Measurements from ENCODE around the gene SLC7A11.

The SLC7A11 gene

DNA sequence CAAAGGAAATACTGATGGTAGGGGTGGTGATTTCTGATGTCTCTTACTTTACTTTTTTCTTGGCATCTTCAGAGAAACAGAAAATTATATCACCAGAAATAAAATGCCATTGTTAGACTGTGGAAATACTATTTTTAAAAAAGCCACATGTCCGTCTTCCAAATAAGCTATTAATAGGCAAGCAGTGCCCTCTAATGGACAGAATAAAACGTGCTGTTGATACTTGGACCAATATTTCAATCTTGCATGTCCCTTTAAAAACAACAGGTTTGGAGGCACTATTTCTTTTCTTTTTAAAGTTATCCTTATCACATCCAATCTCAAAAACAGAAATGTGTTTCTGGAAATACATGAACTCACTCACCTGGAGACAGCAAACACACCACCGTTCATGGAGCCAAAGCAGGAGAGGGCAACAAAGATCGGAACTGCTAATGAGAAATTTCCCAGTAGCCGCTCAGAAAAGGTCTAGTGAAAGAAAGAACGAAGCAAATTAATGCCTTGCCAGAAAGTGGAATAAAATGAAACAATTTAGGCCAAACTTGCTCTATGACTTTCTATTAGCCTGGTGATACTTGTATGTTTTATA is 59.2 kb downstream of the SLC7A11 start:
- Histone ChIP-seq H3K27ac (replicated peaks) (no peak overlapping the region), H3K4me3 (replicated peaks; ENCODE audit: insufficient read depth, low read length) (no peak overlapping the region), H3K27me3 (ENCODE audit: insufficient read depth, poor library complexity, severe bottlenecking) (no peaks in the 10 kb centered on the region)
- no peak for TF ChIP-seq SPI1 (IDR thresholded peaks at IDR 0.05; ENCODE audit: borderline replicate concordance, low read depth)
- TF ChIP-seq, protein P1, sequence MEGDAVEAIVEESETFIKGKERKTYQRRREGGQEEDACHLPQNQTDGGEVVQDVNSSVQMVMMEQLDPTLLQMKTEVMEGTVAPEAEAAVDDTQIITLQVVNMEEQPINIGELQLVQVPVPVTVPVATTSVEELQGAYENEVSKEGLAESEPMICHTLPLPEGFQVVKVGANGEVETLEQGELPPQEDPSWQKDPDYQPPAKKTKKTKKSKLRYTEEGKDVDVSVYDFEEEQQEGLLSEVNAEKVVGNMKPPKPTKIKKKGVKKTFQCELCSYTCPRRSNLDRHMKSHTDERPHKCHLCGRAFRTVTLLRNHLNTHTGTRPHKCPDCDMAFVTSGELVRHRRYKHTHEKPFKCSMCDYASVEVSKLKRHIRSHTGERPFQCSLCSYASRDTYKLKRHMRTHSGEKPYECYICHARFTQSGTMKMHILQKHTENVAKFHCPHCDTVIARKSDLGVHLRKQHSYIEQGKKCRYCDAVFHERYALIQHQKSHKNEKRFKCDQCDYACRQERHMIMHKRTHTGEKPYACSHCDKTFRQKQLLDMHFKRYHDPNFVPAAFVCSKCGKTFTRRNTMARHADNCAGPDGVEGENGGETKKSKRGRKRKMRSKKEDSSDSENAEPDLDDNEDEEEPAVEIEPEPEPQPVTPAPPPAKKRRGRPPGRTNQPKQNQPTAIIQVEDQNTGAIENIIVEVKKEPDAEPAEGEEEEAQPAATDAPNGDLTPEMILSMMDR (IDR thresholded peaks at IDR 0.05; ENCODE audit: insufficient read depth, low read length) = peak; percentile 51
- peak in 1 of 2 experiments; percentile 22 for DNase-seq (ENCODE audit: low read depth in 1 of 2, low spot score in 1 of 2)

DNA sequence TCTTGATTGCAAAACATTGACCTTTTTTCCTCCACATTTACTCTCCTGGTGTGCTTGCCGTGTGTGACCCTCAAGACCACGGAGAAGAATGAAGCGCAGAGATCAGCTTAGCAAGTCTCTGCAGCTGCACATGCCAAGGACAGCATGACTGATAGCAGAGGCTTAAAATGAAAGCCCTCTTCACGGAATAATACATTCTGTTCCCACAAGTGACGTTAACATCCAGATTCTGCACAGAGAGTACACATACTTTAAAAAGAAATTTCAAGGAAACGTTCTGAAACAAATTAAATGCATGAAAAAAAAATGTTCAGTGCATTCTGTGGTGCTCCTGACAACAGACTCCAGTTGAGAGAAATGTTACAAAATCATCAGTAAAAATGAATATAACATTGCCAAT is 60.9 kb downstream of the SLC7A11 start:
- no peak for TF ChIP-seq SPI1 (IDR thresholded peaks at IDR 0.05; ENCODE audit: borderline replicate concordance, low read depth)
- TF ChIP-seq, protein P1 (IDR thresholded peaks at IDR 0.05; ENCODE audit: insufficient read depth, low read length) = no peak
- no peak for TF ChIP-seq GABPA (IDR thresholded peaks at IDR 0.05; ENCODE audit: low read depth)
- no peak for TF ChIP-seq REST (IDR thresholded peaks at IDR 0.05; ENCODE audit: insufficient replicate concordance, low read depth)
- no peak for TF ChIP-seq POLR2AphosphoS5 (IDR thresholded peaks at IDR 0.05; ENCODE audit: low read depth)
- Histone ChIP-seq H3K4me3 (replicated peaks; ENCODE audit: insufficient read depth, low read length) (no peak overlapping the region), H3K27me3 (ENCODE audit: insufficient read depth, poor library complexity, severe bottlenecking) (no peaks in the 10 kb centered on the region), H3K27ac (replicated peaks) (no peak overlapping the region)
- no peak for DNase-seq (ENCODE audit: low read depth in 1 of 2, low spot score in 1 of 2)

DNA sequence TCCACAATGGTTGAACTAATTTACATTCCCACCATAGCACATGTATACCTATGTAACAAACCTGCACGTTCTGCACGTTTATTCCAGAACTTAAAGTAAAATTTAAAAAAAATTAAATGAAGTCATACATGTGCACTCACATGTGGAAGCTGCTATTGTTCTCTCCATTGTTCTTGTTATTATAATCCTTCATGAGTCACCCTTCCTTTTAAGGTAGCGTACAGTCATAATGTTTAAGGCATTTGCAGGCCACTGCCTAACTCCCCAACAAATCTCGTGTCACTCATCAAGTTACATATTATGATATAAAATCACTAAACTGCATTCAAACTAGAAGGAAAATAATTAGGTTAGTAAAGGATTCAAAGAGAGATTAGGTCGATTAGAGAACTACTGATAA is 63.6 kb downstream of the SLC7A11 start:
- no peak for DNase-seq (ENCODE audit: low read depth in 1 of 2, low spot score in 1 of 2)
- Histone ChIP-seq H3K4me3 (replicated peaks; ENCODE audit: insufficient read depth, low read length) (no peak overlapping the region), H3K27ac (replicated peaks) (no peak overlapping the region), H3K27me3 (ENCODE audit: insufficient read depth, poor library complexity, severe bottlenecking) (no peaks in the 10 kb centered on the region)
- TF ChIP-seq REST (IDR thresholded peaks at IDR 0.05; ENCODE audit: insufficient replicate concordance, low read depth) (no peak), SPI1 (IDR thresholded peaks at IDR 0.05; ENCODE audit: borderline replicate concordance, low read depth) (no peak), GABPA (IDR thresholded peaks at IDR 0.05; ENCODE audit: low read depth) (no peak), POLR2AphosphoS5 (IDR thresholded peaks at IDR 0.05; ENCODE audit: low read depth) (no peak)
- TF ChIP-seq, protein P1 (IDR thresholded peaks at IDR 0.05; ENCODE audit: insufficient read depth, low read length) = no peak

All from HL-60 (cell line).